Stomach (tissue), 9 donors: Measurements from ENCODE around the gene ASPHD1. TPM values are rescaled to one million over a fixed set of nuclear protein-coding genes. Genes with fewer than 3 reads are reported as not detected.

ENCODE experiments used
- DNase-seq, 2 donors: peaks; one replicate each; pipeline versions ENCODE4 v3.0.0 to v3.0.0-alpha.2; 2013 to 2019
- H3K27ac ChIP-seq, 5 donors: fragments of 200-600 bp in 4 of 5; sonication (generic) in 4 of 5; one replicate each; pipeline ENCODE4 v1.5.1; 2013 to 2019; ENCODE audit warnings: mild to moderate bottlenecking in 1 of 5, moderate library complexity in 1 of 5
- H3K27me3 ChIP-seq, 3 donors: fragments of 200-600 bp; sonication (generic); one replicate each; pipeline ENCODE4 v1.5.1; 2017 to 2019; ENCODE audit warnings: mixed run types in 1 of 3
- H3K36me3 ChIP-seq, 4 donors: fragments of 200-600 bp; sonication (generic); 1 replicate in 3 of 4; 2 replicates in 1 of 4; pipeline ENCODE4 v1.5.1; 2016 to 2019
- H3K4me1 ChIP-seq, 4 donors: fragments of 200-600 bp; sonication (generic); one replicate each; pipeline ENCODE4 v1.5.1; 2016 to 2019
- H3K4me3 ChIP-seq, 4 donors: fragments of 200-600 bp; sonication (generic) in 3 of 4; one replicate each; pipeline ENCODE4 v1.5.1; 2016 to 2019; ENCODE audit warnings: mild to moderate bottlenecking in 1 of 4
- H3K9me3 ChIP-seq, 4 donors: fragments of 200-600 bp; sonication (generic); one replicate each; pipeline ENCODE4 v1.5.1; 2016 to 2019
- CTCF ChIP-seq, 7 experiments: fragments of 450-650 bp in 4 of 7; fragments of 200-600 bp in 3 of 7; sonication (generic) in 3 of 7; IDR thresholded peaks; one replicate each; pipeline ENCODE4 v1.5.1; 2016 to 2019; ENCODE audit warnings: antibody characterized with exemption in 7 of 7, control low read depth in 2 of 7, mild to moderate bottlenecking in 1 of 7
- EP300 ChIP-seq: sonication (generic); formaldehyde crosslinking; IDR thresholded peaks from one replicate; pipeline ENCODE4 v1.6.1; 2017; ENCODE audit warnings: antibody characterized with exemption
- POLR2A ChIP-seq, 4 donors: fragments of 450-650 bp; IDR thresholded peaks; one replicate each; pipeline ENCODE4 v1.6.1; 2016; ENCODE audit warnings: antibody characterized with exemption in 4 of 4, control low read depth in 2 of 4, mild to moderate bottlenecking in 1 of 4, moderate library complexity in 1 of 4
- POLR2AphosphoS5 ChIP-seq, 3 donors: sonication (generic); formaldehyde crosslinking; IDR thresholded peaks; one replicate each; pipeline ENCODE4 v1.6.1; 2016; ENCODE audit warnings: antibody characterized with exemption in 3 of 3
- WGBS, 5 donors: extraction: QIAGEN DNeasy Blood & Tissue Kit in 3 of 5; methylation state at CpG; one replicate each; pipeline versions ENCODE4 v1.1.5 to v1.1.7; 2013 to 2018; 5-methylcytosine and 5-hydroxymethylcytosine counted together
- intact Hi-C: fragments of 100-400 bp; cut with DNase I; formaldehyde crosslinking; loops from one replicate; pipeline ENCODE4 v1.15.1; 2023; ENCODE audit warnings: low total_unique reads
- polyA plus RNA-seq, 3 donors: library from polyadenylated mRNA; stranded (reverse); fragments of 200-250 nt; gene quantifications; one replicate each; pipeline ENCODE4 v1.2.3, GENCODE V29; 2013
- total RNA-seq, 5 donors: library from RNA; depleted of rRNA; stranded (reverse); fragments of >200 nt; gene quantifications; one replicate each; pipeline versions ENCODE4 v1.1.0 to v1.2.3, GENCODE V29; 2014 to 2016
- donor health status: healthy with polysubstance abuse.
- donor health status: Bipolar disorder and iron deficiency.
- donor health status: healthy.

Gene ASPHD1
- total and polyA plus RNA-seq, 8 donors, result 4.5 to 29.8 (median 11.3) TPM; not detected in 2

GRCh38 chr16:29915590-29916247 is 15.4 kb downstream of the ASPHD1 start:
- Histone ChIP-seq H3K9me3 (no peaks in the 10 kb centered on the region), H3K27ac (no peak overlapping the region), H3K27me3 (no peaks in the 10 kb centered on the region), H3K4me3 (no peak overlapping the region), H3K4me1 (no peaks in the 10 kb centered on the region), H3K36me3 (peaks cover 4 to 71% (median 63%) of the 10 kb centered on the region in 4 donors)
- intact Hi-C loops, result no loop called here
- DNase-seq, result no peak
- 58 to 68% (median 61%) methylated on average over 6 of the region's 6 CpGs for WGBS, 5 donors
- TF ChIP-seq CTCF (IDR thresholded peaks at IDR 0.05) (no peak), POLR2A (IDR thresholded peaks at IDR 0.05) (no peak), POLR2AphosphoS5 (IDR thresholded peaks at IDR 0.05) (no peak), EP300 (no peak)

GRCh38 chr16:29916979-29917378 is 16.7 kb downstream of the ASPHD1 start:
- H3K4me3 ChIP-seq, result no peak overlapping the region
- H3K4me1 ChIP-seq, result peaks cover 0 to 5% (median 0%) of the 10 kb centered on the region in 4 donors
- H3K9me3 ChIP-seq, result no peaks in the 10 kb centered on the region
- WGBS, 5 donors, result 89 to 100% (median 100%) methylated on average over 1 of the region's 1 CpG
- intact Hi-C loops, result no loop called here
- no peaks in the 10 kb centered on the region for H3K27me3 ChIP-seq
- no peak for DNase-seq
- H3K27ac ChIP-seq, result no peak overlapping the region
- no peak for TF ChIP-seq POLR2A (IDR thresholded peaks at IDR 0.05)
- TF ChIP-seq CTCF (IDR thresholded peaks at IDR 0.05), result no peak
- peaks cover 4 to 80% (median 74%) of the 10 kb centered on the region in 4 donors for H3K36me3 ChIP-seq

- no peak overlapping the region for H3K27ac ChIP-seq
- no peak for DNase-seq
- no peaks in the 10 kb centered on the region for H3K9me3 ChIP-seq
- no peak overlapping the region for H3K4me3 ChIP-seq
- TF ChIP-seq POLR2AphosphoS5 (IDR thresholded peaks at IDR 0.05), result no peak
- TF ChIP-seq POLR2A (IDR thresholded peaks at IDR 0.05), result no peak
- TF ChIP-seq EP300, result no peak
- TF ChIP-seq CTCF (IDR thresholded peaks at IDR 0.05), result no peak
- 80 to 87% (median 85%) methylated on average over 6 of the region's 6 CpGs for WGBS, 5 donors
- H3K4me1 ChIP-seq, result peaks cover 11 to 28% (median 15%) of the 10 kb centered on the region in 4 donors
- no peaks in the 10 kb centered on the region for H3K27me3 ChIP-seq
- intact Hi-C loops, result no loop called here
- peaks cover 4 to 70% (median 68%) of the 10 kb centered on the region in 4 donors for H3K36me3 ChIP-seq
Measured at GRCh38 chr16:29920288-29921033, 20.2 kb downstream of the ASPHD1 start.

- no peak overlapping the region for H3K4me3 ChIP-seq
- peaks cover 4 to 70% (median 67%) of the 10 kb centered on the region in 4 donors for H3K36me3 ChIP-seq
- intact Hi-C loops, result no loop called here
- no peak for DNase-seq
- H3K27me3 ChIP-seq, result no peaks in the 10 kb centered on the region
- H3K4me1 ChIP-seq, result peaks cover 11 to 29% (median 17%) of the 10 kb centered on the region in 4 donors
- TF ChIP-seq CTCF (IDR thresholded peaks at IDR 0.05), result no peak
- TF ChIP-seq POLR2A (IDR thresholded peaks at IDR 0.05), result no peak
- no peak for TF ChIP-seq EP300
- no peak for TF ChIP-seq POLR2AphosphoS5 (IDR thresholded peaks at IDR 0.05)
- no peaks in the 10 kb centered on the region for H3K9me3 ChIP-seq
- H3K27ac ChIP-seq, result no peak overlapping the region
- WGBS, 5 donors, result 75 to 84% (median 81%) methylated on average over 3 of the region's 3 CpGs
Measured at GRCh38 chr16:29921034-29921385, 20.7 kb downstream of the ASPHD1 start.
